Lower lobe of right lung (tissue), 2 donors: ENCODE data around the gene CCDC174. TPM values are rescaled to one million over a fixed set of nuclear protein-coding genes. Genes with fewer than 3 reads are reported as not detected.
A peak's percentile ranks its signal among the peaks of the same experiment; 100 is the strongest.

Experiments used
- ATAC-seq, 2 donors: fragments of 200-7000 bp; cut with Tn5 transposase; one replicate each; pipeline ENCODE4 v1.9.1; 2020 to 2022; ENCODE audit warnings: mild to moderate bottlenecking in 2 of 2, moderate library complexity in 2 of 2
- DNase-seq: peaks from one replicate; pipeline ENCODE4 v3.0.0-alpha.2; 2020
- H3K27ac ChIP-seq: fragments of 200-600 bp; one replicate; pipeline ENCODE4 v1.8.0; 2022
- H3K27me3 ChIP-seq: fragments of 200-600 bp; one replicate; pipeline ENCODE4 v1.8.0; 2022; ENCODE audit warnings: low read depth
- H3K36me3 ChIP-seq: fragments of 200-600 bp; one replicate; pipeline ENCODE4 v1.8.0; 2022; ENCODE audit warnings: mild to moderate bottlenecking
- H3K4me1 ChIP-seq: fragments of 200-600 bp; one replicate; pipeline ENCODE4 v1.8.0; 2022
- H3K4me3 ChIP-seq: fragments of 200-600 bp; one replicate; pipeline ENCODE4 v1.8.0; 2022; ENCODE audit warnings: mild to moderate bottlenecking
- H3K9me3 ChIP-seq: fragments of 200-600 bp; one replicate; pipeline ENCODE4 v1.8.0; 2022
- CTCF ChIP-seq: fragments of 200-600 bp; IDR thresholded peaks from one replicate; pipeline ENCODE4 v1.8.0; 2022; ENCODE audit warnings: antibody characterized with exemption, mild to moderate bottlenecking
- intact Hi-C: fragments of 100-400 bp; cut with DNase I; formaldehyde crosslinking; loops from one replicate; pipeline ENCODE4 v1.11.0; 2022
- total RNA-seq: library from RNA; stranded (reverse); fragmentation: NEBNext Ultra II Directional; extraction: Animal tissue kit (Norgen Biotek cat#: 25700); gene quantifications from one replicate; pipeline ENCODE4 v1.2.1, GENCODE V29; 2021
- donor health status: DM: no; HTN: yes; CAD: no; lungs with severe emphysema.

CCDC174 gene
- total RNA-seq, 1 donor from 2014 or later: 18.2 TPM

- no peak overlapping the region for H3K4me3 ChIP-seq
- no peak overlapping the region for H3K27ac ChIP-seq
- no peak for TF ChIP-seq CTCF
- DNase-seq (no peak), ATAC-seq (no peak)
- no peaks in the 10 kb centered on the region for H3K4me1 ChIP-seq
- no peaks in the 10 kb centered on the region for H3K9me3 ChIP-seq
- intact Hi-C loops: no loop called here
- no peaks in the 10 kb centered on the region for H3K27me3 ChIP-seq
- H3K36me3 ChIP-seq: no peaks in the 10 kb centered on the region
Observed at GRCh38 chr3:14628406-14628805, 23.2 kb upstream of the CCDC174 start.

- Histone ChIP-seq H3K4me1 (no peaks in the 10 kb centered on the region), H3K27ac (no peak overlapping the region), H3K4me3 (no peak overlapping the region), H3K9me3 (no peaks in the 10 kb centered on the region), H3K27me3 (peaks cover 7% of the 10 kb centered on the region), H3K36me3 (no peaks in the 10 kb centered on the region)
- intact Hi-C loops: no loop called here
- DNase-seq (no peak), ATAC-seq (no peak)
- no peak for TF ChIP-seq CTCF
Observed at GRCh38 chr3:14630404-14631100, 21.0 kb upstream of the CCDC174 start.

DNA sequence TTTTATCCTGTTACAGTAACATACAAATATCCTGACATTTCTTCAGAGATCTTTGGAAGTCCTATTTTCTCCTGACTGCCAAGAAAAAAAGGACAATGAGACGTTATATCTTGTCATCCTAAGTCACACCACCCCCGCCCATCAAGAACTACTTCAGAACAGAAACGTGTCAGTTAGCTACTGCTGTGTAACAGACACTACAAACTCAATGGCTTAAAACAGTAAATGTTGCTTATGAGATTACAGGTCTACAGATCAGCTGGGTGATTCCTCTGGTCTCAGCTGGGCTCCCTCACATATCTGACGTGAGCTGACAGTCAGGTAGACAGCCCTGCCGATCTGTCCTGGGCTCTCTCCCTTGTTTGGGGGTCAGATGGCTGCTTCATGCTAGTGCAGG is 20.5 kb upstream of the CCDC174 start:
- ATAC-seq (no peak), DNase-seq (no peak)
- H3K9me3 ChIP-seq: no peaks in the 10 kb centered on the region
- no peak overlapping the region for H3K27ac ChIP-seq
- H3K4me1 ChIP-seq: no peaks in the 10 kb centered on the region
- no peak for TF ChIP-seq CTCF
- no peaks in the 10 kb centered on the region for H3K36me3 ChIP-seq
- intact Hi-C loops: no loop called here
- peaks cover 7% of the 10 kb centered on the region for H3K27me3 ChIP-seq
- no peak overlapping the region for H3K4me3 ChIP-seq

- Histone ChIP-seq H3K27ac (no peak overlapping the region), H3K9me3 (no peaks in the 10 kb centered on the region), H3K27me3 (peaks cover 12% of the 10 kb centered on the region), H3K36me3 (no peaks in the 10 kb centered on the region), H3K4me3 (no peak overlapping the region), H3K4me1 (no peaks in the 10 kb centered on the region)
- ATAC-seq (peak in 1 of 2 donors; percentile 48), DNase-seq (no peak)
- TF ChIP-seq CTCF: no peak
- intact Hi-C loops: no loop called here
Observed at GRCh38 chr3:14631687-14632441, 19.7 kb upstream of the CCDC174 start.

DNA sequence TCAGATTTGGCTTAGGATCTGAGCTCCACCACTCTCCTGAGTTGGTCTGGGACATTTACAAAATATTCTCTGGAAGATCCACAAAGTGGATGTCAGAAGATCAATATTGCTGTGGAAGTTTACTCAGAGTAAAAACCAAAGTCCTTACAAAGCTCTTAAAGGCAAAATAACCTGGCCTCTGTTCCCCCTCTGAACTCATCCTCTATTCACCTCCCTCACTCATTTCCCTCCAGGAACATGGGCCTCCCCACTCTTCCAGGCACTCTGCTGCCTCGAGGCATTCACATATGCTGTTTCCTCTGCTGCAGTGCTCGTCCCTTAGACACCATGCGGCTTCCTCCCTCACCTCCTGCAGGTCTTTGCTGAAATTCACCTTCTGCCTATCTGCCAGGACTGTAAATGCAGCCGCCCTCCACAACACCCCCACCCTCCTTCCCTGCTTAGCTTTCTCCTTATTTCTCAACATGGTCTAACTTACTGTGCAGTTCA is 19.1 kb upstream of the CCDC174 start:
- DNase-seq (no peak), ATAC-seq (no peak)
- intact Hi-C loops: no loop called here
- no peaks in the 10 kb centered on the region for H3K4me1 ChIP-seq
- no peak overlapping the region for H3K27ac ChIP-seq
- H3K27me3 ChIP-seq: peaks cover 12% of the 10 kb centered on the region
- H3K36me3 ChIP-seq: no peaks in the 10 kb centered on the region
- no peak overlapping the region for H3K4me3 ChIP-seq
- no peak for TF ChIP-seq CTCF
- no peaks in the 10 kb centered on the region for H3K9me3 ChIP-seq
